Erythroblast (primary cell): ENCODE measurements around the gene FBXO36.

Source experiments
- DNase-seq, 2 experiments: peaks; one replicate each; lab custom pipeline; 2025; lab: John Stamatoyannopoulos, UW
- GATA1 ChIP-seq: IDR thresholded peaks from 2 replicates; pipeline ENCODE4 v1.6.1; 2011; ENCODE audit warnings: low read depth, mild to moderate bottlenecking, control low read depth, low read length, moderate library complexity
- POLR2A ChIP-seq: IDR thresholded peaks from 2 replicates; pipeline ENCODE4 v1.6.1; 2011; ENCODE audit warnings: mild to moderate bottlenecking, low read length

The FBXO36 gene

GRCh38 chr2:230019742-230020141 is 97.4 kb downstream of the FBXO36 start:
- no peak for DNase-seq
- TF ChIP-seq POLR2A (no peak), GATA1 (no peak)

- no peak for TF ChIP-seq POLR2A
- no peak for DNase-seq
Observed at GRCh38 chr2:230023313-230023712, 101.0 kb downstream of the FBXO36 start.

- TF ChIP-seq GATA1 (no peak), POLR2A (no peak)
- DNase-seq, result no peak
Observed at GRCh38 chr2:230042195-230042594, 119.9 kb downstream of the FBXO36 start.

- no peak for DNase-seq
- TF ChIP-seq POLR2A (no peak), GATA1 (no peak)
Observed at GRCh38 chr2:230043025-230043424, 120.7 kb downstream of the FBXO36 start.

GRCh38 chr2:230043461-230043860 is 121.2 kb downstream of the FBXO36 start:
- TF ChIP-seq POLR2A, result no peak
- no peak for TF ChIP-seq GATA1

GRCh38 chr2:230046491-230046890 is 124.2 kb downstream of the FBXO36 start:
- TF ChIP-seq GATA1 (no peak), POLR2A (no peak)
- DNase-seq, result no peak

More at GRCh38 chr2:230043461-230043860, 121.2 kb downstream of the FBXO36 start:
- DNase-seq, result no peak

- no peak for TF ChIP-seq POLR2A
- TF ChIP-seq GATA1, result no peak
- DNase-seq, result no peak
Observed at GRCh38 chr2:230048010-230048671, 125.8 kb downstream of the FBXO36 start.

GRCh38 chr2:230050136-230050535 is 127.8 kb downstream of the FBXO36 start:
- no peak for TF ChIP-seq GATA1
- TF ChIP-seq POLR2A, result no peak
- DNase-seq, result no peak

- DNase-seq, result no peak
- TF ChIP-seq POLR2A (no peak), GATA1 (no peak)
Observed at GRCh38 chr2:230052299-230052698, 130.0 kb downstream of the FBXO36 start.

- no peak for DNase-seq
- no peak for TF ChIP-seq POLR2A
- no peak for TF ChIP-seq GATA1
Observed at GRCh38 chr2:230053753-230054478, 131.6 kb downstream of the FBXO36 start.

- TF ChIP-seq POLR2A (no peak), GATA1 (no peak)
- no peak for DNase-seq
Observed at GRCh38 chr2:230060672-230061293, 138.5 kb downstream of the FBXO36 start.
